H9 (cell line): ENCODE measurements around the gene CENPC. TPM values are rescaled to one million over a fixed set of nuclear protein-coding genes. Genes with fewer than 3 reads are reported as not detected.

Experiments used
- DNase-seq: peaks from one replicate; pipeline ENCODE4 v3.0.0-alpha.2; 2017
- H2AFZ ChIP-seq: one replicate; pipeline ENCODE4 v1.6.1; 2013; ENCODE audit warnings: mild to moderate bottlenecking, low read length, control low read depth, moderate library complexity
- H2AK5ac ChIP-seq: 2 replicates; pipeline ENCODE4 v1.6.1; 2013; ENCODE audit warnings: low read length, control low read depth, mixed read lengths; ENCODE audit not compliant: insufficient read length
- H2BK120ac ChIP-seq: one replicate; pipeline ENCODE4 v1.6.1; 2013; ENCODE audit warnings: low read depth, mild to moderate bottlenecking, low read length, control low read depth, inconsistent platforms; ENCODE audit not compliant: poor library complexity, severe bottlenecking
- H2BK12ac ChIP-seq: 2 replicates; pipeline ENCODE4 v1.6.1; 2013; ENCODE audit warnings: low read length, control low read depth, mixed read lengths, low read depth; ENCODE audit not compliant: insufficient read length
- H2BK15ac ChIP-seq: 2 replicates; pipeline ENCODE4 v1.6.1; 2013; ENCODE audit warnings: low read depth, low read length, control low read depth
- H2BK20ac ChIP-seq: one replicate; pipeline ENCODE4 v1.6.1; 2013; ENCODE audit warnings: low read depth, mild to moderate bottlenecking, low read length, control low read depth, inconsistent platforms; ENCODE audit not compliant: poor library complexity, severe bottlenecking
- H2BK5ac ChIP-seq: 2 replicates; pipeline ENCODE4 v1.6.1; 2013; ENCODE audit warnings: low read length, control low read depth, mixed read lengths; ENCODE audit not compliant: insufficient read length
- H3K14ac ChIP-seq: 2 replicates; pipeline ENCODE4 v1.6.1; 2013; ENCODE audit warnings: low read length, control low read depth; ENCODE audit not compliant: insufficient read depth
- H3K18ac ChIP-seq: 2 replicates; pipeline ENCODE4 v1.6.1; 2013; ENCODE audit warnings: low read depth, mild to moderate bottlenecking, mixed read lengths, low read length, control low read depth; ENCODE audit not compliant: insufficient read length
- H3K23ac ChIP-seq: 2 replicates; pipeline ENCODE4 v1.6.1; 2013; ENCODE audit warnings: low read length, control low read depth, mixed read lengths, low read depth; ENCODE audit not compliant: insufficient read length
- H3K23me2 ChIP-seq: 2 replicates; pipeline ENCODE4 v1.6.1; 2013; ENCODE audit warnings: low read depth, mild to moderate bottlenecking, mixed read lengths, low read length, control low read depth; ENCODE audit not compliant: insufficient read length, poor library complexity, severe bottlenecking
- H3K27ac ChIP-seq: 2 replicates; pipeline ENCODE4 v1.5.1; 2013; ENCODE audit warnings: low read length, control low read depth, mixed read lengths, low read depth; ENCODE audit not compliant: insufficient read length
- H3K27me3 ChIP-seq: 2 replicates; pipeline ENCODE4 v1.6.1; 2013; ENCODE audit warnings: low read length, control low read depth, inconsistent platforms; ENCODE audit not compliant: insufficient read depth
- H3K4ac ChIP-seq: 2 replicates; pipeline ENCODE4 v1.6.1; 2013; ENCODE audit warnings: low read depth, mild to moderate bottlenecking, control low read depth, inconsistent platforms, low read length, moderate library complexity
- H3K4me1 ChIP-seq: 2 replicates; pipeline ENCODE4 v1.6.1; 2013; ENCODE audit warnings: low read length, control low read depth, inconsistent platforms; ENCODE audit not compliant: insufficient read depth
- H3K4me2 ChIP-seq: 2 replicates; pipeline ENCODE4 v1.6.1; 2013; ENCODE audit warnings: low read length, control low read depth, mixed read lengths; ENCODE audit not compliant: insufficient read length, insufficient read depth
- H3K56ac ChIP-seq: 2 replicates; pipeline ENCODE4 v1.6.1; 2013; ENCODE audit warnings: low read depth, mild to moderate bottlenecking, mixed read lengths, low read length, control low read depth; ENCODE audit not compliant: insufficient read length
- H3K79me1 ChIP-seq: 2 replicates; pipeline ENCODE4 v1.6.1; 2013; ENCODE audit warnings: low read depth, mild to moderate bottlenecking, moderate library complexity, low read length, control low read depth, inconsistent platforms; ENCODE audit not compliant: insufficient read depth, poor library complexity, severe bottlenecking
- H3K79me2 ChIP-seq: 2 replicates; pipeline ENCODE4 v1.6.1; 2013; ENCODE audit warnings: low read length, control low read depth, inconsistent platforms; ENCODE audit not compliant: insufficient read depth
- H3K9ac ChIP-seq: 2 replicates; pipeline ENCODE4 v1.6.1; 2013; ENCODE audit warnings: low read length, control low read depth, mixed read lengths; ENCODE audit not compliant: insufficient read length; ENCODE audit errors: extremely low read depth
- H3K9me3 ChIP-seq: one replicate; pipeline ENCODE4 v1.6.1; 2013; ENCODE audit warnings: low read depth, low read length, inconsistent platforms; ENCODE audit not compliant: control insufficient read depth
- H3T11ph ChIP-seq: one replicate; pipeline ENCODE4 v1.6.1; 2013; ENCODE audit warnings: mild to moderate bottlenecking, low read length, control low read depth, inconsistent platforms
- H4K20me1 ChIP-seq: one replicate; pipeline ENCODE4 v1.6.1; 2013; ENCODE audit not compliant: control insufficient read depth, insufficient read length, insufficient read depth
- H4K5ac ChIP-seq: 2 replicates; pipeline ENCODE4 v1.6.1; 2013; ENCODE audit warnings: low read depth, mild to moderate bottlenecking, mixed read lengths, low read length, control low read depth; ENCODE audit not compliant: insufficient read length
- H4K8ac ChIP-seq: replicated peaks from 2 replicates; pipeline ENCODE4 v1.6.1; 2013; ENCODE audit warnings: low read length, control low read depth, mixed read lengths, low read depth; ENCODE audit not compliant: insufficient read length
- H4K91ac ChIP-seq: 2 replicates; pipeline ENCODE4 v1.6.1; 2013; ENCODE audit warnings: low read depth, mild to moderate bottlenecking, moderate library complexity, mixed read lengths, low read length, control low read depth; ENCODE audit not compliant: insufficient read length
- H3K27ac Mint-ChIP-seq, 3 experiments: 2 replicates in 2 of 3; 3 replicates in 1 of 3; pipeline ENCODE4 v1.8.0; 2020 to 2021; ENCODE audit warnings: mixed read lengths in 3 of 3, mild to moderate bottlenecking in 1 of 3, moderate library complexity in 1 of 3
- H3K27me3 Mint-ChIP-seq: 2 replicates; pipeline ENCODE4 v1.8.0; 2021; ENCODE audit warnings: low read depth, mild to moderate bottlenecking, moderate library complexity, mixed read lengths
- H3K36me3 Mint-ChIP-seq, 3 experiments: 2 replicates in 2 of 3; 3 replicates in 1 of 3; pipeline ENCODE4 v1.8.0; 2020 to 2021; ENCODE audit warnings: low read depth in 3 of 3, mixed read lengths in 3 of 3; ENCODE audit not compliant: insufficient read depth in 1 of 3
- H3K4me1 Mint-ChIP-seq, 2 experiments: 2 replicates each; pipeline ENCODE4 v1.8.0; 2020; ENCODE audit warnings: mixed read lengths in 2 of 2
- H3K4me3 Mint-ChIP-seq, 2 experiments: 2 replicates in 1 of 2; 3 replicates in 1 of 2; pipeline ENCODE4 v1.8.0; 2020 to 2021; ENCODE audit warnings: mild to moderate bottlenecking in 2 of 2, mixed read lengths in 2 of 2, moderate library complexity in 1 of 2
- H3K9me3 Mint-ChIP-seq, 2 experiments: 2 replicates in 1 of 2; 3 replicates in 1 of 2; pipeline ENCODE4 v1.8.0; 2020; ENCODE audit warnings: mild to moderate bottlenecking in 2 of 2, mixed read lengths in 2 of 2, moderate library complexity in 1 of 2
- WGBS: extraction: QIAGEN DNeasy Blood & Tissue Kit; methylation state at CpG from one replicate; pipeline ENCODE4 v1.1.7; 2013; ENCODE audit warnings: missing lambda C conversion rate, low lambda C conversion rate, mixed read lengths; ENCODE audit not compliant: insufficient read length; ENCODE audit errors: extremely low coverage; 5-methylcytosine and 5-hydroxymethylcytosine counted together
- total RNA-seq: library from RNA; stranded (reverse); gene quantifications from 2 replicates; pipeline ENCODE4 v1.2.1, GENCODE V29; 2021
- TF ChIP-seq, protein P1 (sequence below): fragments of 200-600 bp; sonication (generic); conservative IDR thresholded peaks from 3 replicates; pipeline ENCODE4 v1.8.0; 2021; ENCODE audit warnings: antibody characterized with exemption, mild to moderate bottlenecking

The CENPC gene
- total RNA-seq, 1 experiment from 2014 or later: 18.8 TPM

DNA sequence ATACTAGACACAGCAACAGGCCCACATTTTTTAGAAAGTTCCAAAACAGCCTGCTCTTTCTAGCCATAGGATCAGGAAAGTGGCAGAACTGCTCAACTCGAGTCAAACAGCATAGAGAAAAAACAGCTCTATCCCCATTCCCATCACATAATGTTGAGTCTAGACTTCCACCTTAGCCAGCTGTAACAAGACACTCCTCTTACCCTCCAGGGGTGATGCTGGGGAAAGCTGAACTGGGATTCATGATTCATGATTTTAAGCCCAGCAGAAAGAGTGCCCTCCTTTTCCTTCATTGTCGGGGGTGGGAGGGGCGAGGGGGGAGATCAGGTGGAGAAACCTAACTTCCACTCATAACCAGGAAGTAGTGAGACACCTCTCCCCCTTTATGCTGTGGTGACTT is 86.1 kb downstream of the CENPC start:
- Histone ChIP-seq H3K18ac (no peak overlapping the region), H3K79me1 (no peaks in the 10 kb centered on the region), H4K20me1 (no peaks in the 10 kb centered on the region), H4K5ac (no peak overlapping the region), H3K23me2 (no peaks in the 10 kb centered on the region), H3T11ph (no peak overlapping the region), H3K27me3 (no peaks in the 10 kb centered on the region), H2BK20ac (no peak overlapping the region), H3K4me2 (no peak overlapping the region), H2BK5ac (no peak overlapping the region), H3K79me2 (no peaks in the 10 kb centered on the region), H3K14ac (no peak overlapping the region), H3K4me1 (no peaks in the 10 kb centered on the region), H3K4ac (no peak overlapping the region), H3K23ac (no peak overlapping the region), H3K27ac (no peak overlapping the region), H3K56ac (no peak overlapping the region), H3K9me3 (no peaks in the 10 kb centered on the region), H2BK120ac (no peak overlapping the region), H2BK15ac (no peak overlapping the region), H3K9ac (no peak overlapping the region), H2AFZ (no peak overlapping the region), H4K8ac (no peak overlapping the region), H4K91ac (no peak overlapping the region), H2AK5ac (no peak overlapping the region), H2BK12ac (no peak overlapping the region)
- no peak overlapping the region for H3K4me3 Mint-ChIP-seq
- DNase-seq: no peak
- H3K9me3 Mint-ChIP-seq: peaks cover 7% of the 10 kb centered on the region in 2 experiments; a peak in 4 of 5 replicates
- no peak overlapping the region for H3K27ac Mint-ChIP-seq
- no CpG with 5 or more reads among the region's 3 CpGs for WGBS
- no peaks in the 10 kb centered on the region for H3K27me3 Mint-ChIP-seq
- TF ChIP-seq, protein P1, sequence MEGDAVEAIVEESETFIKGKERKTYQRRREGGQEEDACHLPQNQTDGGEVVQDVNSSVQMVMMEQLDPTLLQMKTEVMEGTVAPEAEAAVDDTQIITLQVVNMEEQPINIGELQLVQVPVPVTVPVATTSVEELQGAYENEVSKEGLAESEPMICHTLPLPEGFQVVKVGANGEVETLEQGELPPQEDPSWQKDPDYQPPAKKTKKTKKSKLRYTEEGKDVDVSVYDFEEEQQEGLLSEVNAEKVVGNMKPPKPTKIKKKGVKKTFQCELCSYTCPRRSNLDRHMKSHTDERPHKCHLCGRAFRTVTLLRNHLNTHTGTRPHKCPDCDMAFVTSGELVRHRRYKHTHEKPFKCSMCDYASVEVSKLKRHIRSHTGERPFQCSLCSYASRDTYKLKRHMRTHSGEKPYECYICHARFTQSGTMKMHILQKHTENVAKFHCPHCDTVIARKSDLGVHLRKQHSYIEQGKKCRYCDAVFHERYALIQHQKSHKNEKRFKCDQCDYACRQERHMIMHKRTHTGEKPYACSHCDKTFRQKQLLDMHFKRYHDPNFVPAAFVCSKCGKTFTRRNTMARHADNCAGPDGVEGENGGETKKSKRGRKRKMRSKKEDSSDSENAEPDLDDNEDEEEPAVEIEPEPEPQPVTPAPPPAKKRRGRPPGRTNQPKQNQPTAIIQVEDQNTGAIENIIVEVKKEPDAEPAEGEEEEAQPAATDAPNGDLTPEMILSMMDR: no peak
- peaks cover 13 to 19% (median 16%) of the 10 kb centered on the region in 3 experiments; a peak in 6 of 7 replicates for H3K36me3 Mint-ChIP-seq
- H3K4me1 Mint-ChIP-seq: peaks cover 2 to 9% of the 10 kb centered on the region in 2 experiments
